IgD-negative memory B cell (primary cell): ENCODE results near the gene LRRC10B. TPM values are rescaled to one million over a fixed set of nuclear protein-coding genes. Genes with fewer than 3 reads are reported as not detected.
A peak's percentile ranks its signal among the peaks of the same experiment; 100 is the strongest.

Experiments
- H3K27ac Mint-ChIP-seq, 3 donors: one replicate each; pipeline ENCODE4 v1.8.0; 2020 to 2022; ENCODE audit warnings: mild to moderate bottlenecking in 3 of 3, mixed read lengths in 3 of 3, moderate library complexity in 1 of 3
- H3K27me3 Mint-ChIP-seq: one replicate; pipeline ENCODE4 v1.8.0; 2021; ENCODE audit warnings: mixed read lengths
- H3K36me3 Mint-ChIP-seq: one replicate; pipeline ENCODE4 v1.8.0; 2020; ENCODE audit warnings: mild to moderate bottlenecking, mixed read lengths
- H3K4me1 Mint-ChIP-seq, 3 donors: one replicate each; pipeline ENCODE4 v1.8.0; 2020 to 2022; ENCODE audit warnings: mixed read lengths in 3 of 3, mild to moderate bottlenecking in 1 of 3
- H3K4me3 Mint-ChIP-seq, 4 donors: one replicate each; pipeline ENCODE4 v1.8.0; 2020 to 2022; ENCODE audit warnings: mild to moderate bottlenecking in 4 of 4, mixed read lengths in 4 of 4, moderate library complexity in 3 of 4
- H3K9me3 Mint-ChIP-seq, 3 donors: one replicate each; pipeline ENCODE4 v1.8.0; 2020 to 2021; ENCODE audit warnings: mixed read lengths in 3 of 3, mild to moderate bottlenecking in 1 of 3
- polyA plus RNA-seq: library from polyadenylated mRNA; unstranded; fragments of 300-500 nt; fragmentation: Illumina TruSeq; gene quantifications from one replicate; pipeline ENCODE4 v1.2.3, GENCODE V29; 2021

Gene LRRC10B
- polyA plus RNA-seq, 1 donor from 2014 or later, result not detected

DNA sequence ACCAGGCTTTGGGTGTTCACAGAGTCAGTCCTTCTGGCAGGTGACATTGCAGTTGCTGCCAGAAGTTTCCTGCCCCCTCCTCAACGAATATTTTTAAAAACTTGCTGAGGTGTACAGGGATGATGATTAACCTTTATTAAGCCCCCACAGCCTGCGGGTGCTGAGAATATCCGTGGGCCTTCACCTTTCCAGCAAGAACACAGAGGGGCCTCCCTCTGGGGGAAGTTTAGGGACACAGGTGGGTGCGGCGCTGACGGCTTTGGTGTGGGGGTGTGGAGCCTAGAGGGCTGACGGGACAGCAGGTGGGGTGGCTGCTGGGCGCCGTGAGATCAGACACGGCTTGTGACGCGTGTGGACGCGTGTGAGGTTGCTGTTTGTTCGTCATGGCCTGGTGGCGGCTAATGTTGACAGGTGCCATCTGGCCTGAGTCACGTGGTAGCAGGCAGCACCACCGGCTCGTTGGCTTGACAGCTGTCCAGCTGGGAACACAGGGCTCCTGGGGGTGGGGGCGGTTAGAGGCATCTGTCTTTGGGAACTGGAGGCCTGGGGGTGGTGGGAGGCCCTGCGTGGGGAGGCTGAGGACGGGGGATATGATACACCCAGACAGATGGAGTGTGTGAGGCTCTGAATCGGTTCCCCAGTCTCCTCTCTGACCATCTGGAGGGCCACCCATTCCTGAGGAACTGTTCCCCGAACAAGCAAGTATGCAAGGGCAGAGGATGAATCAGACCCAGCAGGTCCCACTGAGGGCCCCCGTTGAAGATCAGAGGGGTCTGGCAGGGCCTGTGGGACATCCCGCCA is 12.5 kb upstream of the LRRC10B start:
- peaks cover 2% of the 10 kb centered on the region for H3K27me3 Mint-ChIP-seq
- H3K4me3 Mint-ChIP-seq, result peak overlapping the region in 1 of 4 donors; percentile 41
- H3K9me3 Mint-ChIP-seq, result no peaks in the 10 kb centered on the region
- no peaks in the 10 kb centered on the region for H3K36me3 Mint-ChIP-seq
- no peaks in the 10 kb centered on the region for H3K4me1 Mint-ChIP-seq
- H3K27ac Mint-ChIP-seq, result no peak overlapping the region

DNA sequence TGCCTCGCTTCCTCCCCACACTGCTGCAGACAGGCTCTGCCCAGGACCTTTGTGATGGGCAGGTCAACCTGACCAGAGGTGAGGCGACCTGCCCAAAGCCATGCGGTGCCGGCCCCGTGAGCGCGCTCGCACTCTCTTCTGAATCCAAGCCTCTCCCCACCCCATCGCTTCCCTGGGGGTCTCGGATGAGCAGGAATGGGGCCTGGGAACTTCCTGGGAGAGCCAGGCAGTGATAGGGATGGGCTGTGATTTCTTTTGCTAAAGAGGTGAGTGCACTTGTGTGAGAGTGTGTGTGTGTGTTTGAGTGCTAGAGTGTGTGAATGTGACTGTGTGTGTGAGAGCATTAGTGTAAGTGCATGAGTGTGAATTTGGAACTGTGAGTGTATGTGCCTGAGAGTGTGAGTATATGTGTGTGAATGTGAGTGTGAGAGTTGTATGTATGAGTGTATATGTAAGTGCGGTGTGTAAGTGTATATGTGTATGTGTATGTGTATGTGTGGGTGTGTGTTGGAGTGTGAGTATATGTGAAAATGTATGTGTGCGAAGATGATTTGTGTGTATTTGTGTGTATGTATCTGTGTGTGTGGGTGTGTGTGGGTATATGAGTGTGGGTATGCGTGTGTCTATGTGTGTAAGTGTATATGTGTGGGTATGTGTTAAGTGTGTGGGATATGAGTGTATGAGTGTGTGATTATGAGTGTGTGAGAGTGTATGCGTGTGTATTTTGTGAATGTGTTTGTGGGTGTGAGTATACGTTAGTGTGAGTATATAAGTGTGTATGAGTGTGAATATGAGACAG is 11.7 kb upstream of the LRRC10B start:
- H3K4me1 Mint-ChIP-seq, result no peaks in the 10 kb centered on the region
- H3K4me3 Mint-ChIP-seq, result no peak overlapping the region
- H3K27me3 Mint-ChIP-seq, result peaks cover 2% of the 10 kb centered on the region
- H3K27ac Mint-ChIP-seq, result no peak overlapping the region
- no peaks in the 10 kb centered on the region for H3K9me3 Mint-ChIP-seq
- no peaks in the 10 kb centered on the region for H3K36me3 Mint-ChIP-seq

DNA sequence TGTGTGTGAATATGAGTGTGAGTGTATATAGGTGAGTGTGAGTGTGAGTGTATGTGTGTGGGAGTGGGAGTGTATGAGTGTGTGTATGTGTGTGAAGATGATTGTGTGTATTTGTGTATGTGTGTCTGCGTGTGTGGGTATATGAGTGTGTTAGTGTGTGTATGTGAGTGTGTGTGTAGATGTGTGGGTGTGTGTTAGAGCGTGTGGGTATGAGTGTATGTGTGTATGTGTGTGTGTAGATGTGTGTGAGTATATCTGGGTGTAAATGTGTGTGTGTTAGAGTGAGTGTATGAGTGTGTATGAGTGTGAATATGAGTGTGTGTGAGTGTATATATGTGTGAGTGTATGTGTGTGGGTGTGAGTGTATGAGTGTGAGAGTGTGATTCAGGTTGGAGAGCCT is 11.1 kb upstream of the LRRC10B start:
- Mint-ChIP-seq H3K9me3 (no peaks in the 10 kb centered on the region), H3K36me3 (no peaks in the 10 kb centered on the region), H3K4me3 (no peak overlapping the region), H3K27me3 (peaks cover 2% of the 10 kb centered on the region), H3K27ac (no peak overlapping the region), H3K4me1 (no peaks in the 10 kb centered on the region)

- H3K4me1 Mint-ChIP-seq, result no peaks in the 10 kb centered on the region
- H3K27me3 Mint-ChIP-seq, result peaks cover 2% of the 10 kb centered on the region
- no peak overlapping the region for H3K27ac Mint-ChIP-seq
- H3K9me3 Mint-ChIP-seq, result no peaks in the 10 kb centered on the region
- no peak overlapping the region for H3K4me3 Mint-ChIP-seq
- H3K36me3 Mint-ChIP-seq, result no peaks in the 10 kb centered on the region
These were observed 10.7 kb upstream of the LRRC10B start for GRCh38 chr11:61497876-61498275.

DNA sequence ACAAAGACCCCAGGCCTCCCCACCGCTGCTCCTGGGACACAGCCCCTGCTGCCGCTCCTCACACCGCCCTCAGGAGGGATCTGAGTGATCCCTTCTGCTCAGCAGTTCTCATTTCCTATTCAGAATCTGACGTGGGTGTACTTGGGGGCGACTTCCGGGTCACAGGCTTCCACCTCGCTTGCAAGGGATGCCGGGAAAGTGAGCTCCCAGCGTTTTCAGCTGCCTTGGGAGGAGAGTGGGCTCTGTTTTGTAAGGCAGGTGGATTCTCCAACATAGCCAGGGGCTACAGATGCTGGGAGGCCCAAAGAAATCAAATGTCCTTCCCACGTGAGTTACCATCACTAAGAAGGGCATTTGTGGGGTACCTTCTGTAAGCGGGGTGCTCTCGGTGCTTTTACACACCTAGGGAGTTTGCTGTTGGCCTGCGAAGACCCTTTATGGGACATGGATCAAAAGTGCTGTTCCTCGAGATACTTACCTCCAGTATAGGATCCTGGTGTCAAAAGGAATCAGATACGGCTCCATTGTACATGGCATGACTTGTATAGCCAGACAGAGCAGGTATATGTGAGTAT is 9.7 kb upstream of the LRRC10B start:
- Mint-ChIP-seq H3K9me3 (no peaks in the 10 kb centered on the region), H3K4me1 (no peaks in the 10 kb centered on the region), H3K36me3 (no peaks in the 10 kb centered on the region), H3K4me3 (no peak overlapping the region), H3K27ac (no peak overlapping the region), H3K27me3 (peaks cover 2% of the 10 kb centered on the region)

DNA sequence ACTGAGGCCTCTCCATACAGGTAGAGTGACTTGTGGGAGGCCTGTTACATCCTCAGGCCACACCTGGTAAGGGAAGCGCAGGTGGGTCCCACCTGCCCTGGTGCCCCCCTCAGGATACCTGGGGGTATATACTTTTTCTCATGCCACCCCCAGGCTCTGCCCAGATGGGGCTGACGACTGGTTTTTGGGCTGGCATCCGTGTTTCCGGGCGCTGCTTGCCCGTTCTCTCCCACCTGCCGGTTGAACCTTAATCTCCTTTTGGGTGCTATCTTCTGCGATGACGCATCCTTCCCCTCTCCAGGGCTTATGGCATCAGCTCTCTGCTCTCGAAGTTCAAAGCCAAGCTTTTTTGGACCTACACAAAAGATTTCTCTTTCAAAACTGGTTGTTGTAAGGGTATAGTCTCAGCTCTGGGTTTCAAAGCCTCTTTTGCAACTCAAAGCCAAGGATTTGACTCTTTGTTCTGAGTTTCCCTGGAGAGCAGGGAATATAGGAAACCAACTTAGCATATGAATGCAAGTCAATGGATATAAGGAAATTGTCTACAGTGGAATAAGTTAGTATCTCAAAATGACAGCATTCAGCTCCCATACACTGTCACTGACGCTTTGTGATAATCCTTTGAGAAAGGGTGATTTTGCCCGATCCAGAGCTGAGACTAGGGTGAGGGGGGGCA is 8.6 kb upstream of the LRRC10B start:
- H3K27me3 Mint-ChIP-seq, result peaks cover 2% of the 10 kb centered on the region
- H3K27ac Mint-ChIP-seq, result peak overlapping the region in 1 of 3 donors; percentile 3
- no peaks in the 10 kb centered on the region for H3K4me1 Mint-ChIP-seq
- no peaks in the 10 kb centered on the region for H3K9me3 Mint-ChIP-seq
- H3K4me3 Mint-ChIP-seq, result no peak overlapping the region
- no peaks in the 10 kb centered on the region for H3K36me3 Mint-ChIP-seq

- Mint-ChIP-seq H3K4me1 (no peaks in the 10 kb centered on the region), H3K9me3 (no peaks in the 10 kb centered on the region), H3K36me3 (no peaks in the 10 kb centered on the region), H3K27me3 (peaks cover 12% of the 10 kb centered on the region), H3K4me3 (no peak overlapping the region), H3K27ac (peak overlapping the region in 1 of 3 donors; percentile 53)
These were observed 6.0 kb upstream of the LRRC10B start for GRCh38 chr11:61502522-61502921.

GRCh38 chr11:61503135-61503770 is 5.3 kb upstream of the LRRC10B start:
- Mint-ChIP-seq H3K9me3 (no peaks in the 10 kb centered on the region), H3K27me3 (peaks cover 19% of the 10 kb centered on the region), H3K4me3 (peak overlapping the region in 1 of 4 donors; percentile 17), H3K36me3 (no peaks in the 10 kb centered on the region), H3K27ac (no peak overlapping the region), H3K4me1 (peaks cover 0 to 6% (median 3%) of the 10 kb centered on the region in 3 donors)

DNA sequence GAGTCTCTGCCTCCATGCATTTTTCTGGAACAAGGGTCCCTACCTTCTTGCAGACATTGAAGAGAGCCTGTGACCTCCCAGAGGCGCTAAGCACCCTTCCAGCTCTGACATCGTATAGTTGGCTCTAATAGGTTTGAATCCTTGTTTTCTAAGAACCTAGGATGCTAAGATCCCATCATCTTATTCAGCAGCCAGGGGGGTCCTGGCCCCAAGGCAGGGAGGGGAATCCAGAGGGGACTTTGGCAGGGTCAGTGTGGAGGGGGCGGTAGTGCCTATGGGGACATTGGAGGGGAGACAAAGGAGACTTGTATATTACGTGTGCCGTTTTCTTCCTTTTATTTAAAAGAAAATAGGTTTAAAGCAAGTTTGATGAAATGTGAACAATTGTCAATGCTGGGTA is 3.4 kb upstream of the LRRC10B start:
- H3K4me1 Mint-ChIP-seq, result peaks cover 0 to 6% (median 3%) of the 10 kb centered on the region in 3 donors
- no peak overlapping the region for H3K27ac Mint-ChIP-seq
- no peaks in the 10 kb centered on the region for H3K9me3 Mint-ChIP-seq
- H3K4me3 Mint-ChIP-seq, result no peak overlapping the region
- H3K27me3 Mint-ChIP-seq, result peaks cover 22% of the 10 kb centered on the region
- H3K36me3 Mint-ChIP-seq, result no peaks in the 10 kb centered on the region

GRCh38 chr11:61505640-61506155 is 2.9 kb upstream of the LRRC10B start:
- H3K27ac Mint-ChIP-seq, result no peak overlapping the region
- no peak overlapping the region for H3K4me3 Mint-ChIP-seq
- H3K9me3 Mint-ChIP-seq, result no peaks in the 10 kb centered on the region
- peaks cover 0 to 6% (median 3%) of the 10 kb centered on the region in 3 donors for H3K4me1 Mint-ChIP-seq
- H3K27me3 Mint-ChIP-seq, result peaks cover 27% of the 10 kb centered on the region
- H3K36me3 Mint-ChIP-seq, result no peaks in the 10 kb centered on the region

GRCh38 chr11:61507012-61507768 is 1.4 kb upstream of the LRRC10B start:
- Mint-ChIP-seq H3K27me3 (peaks cover 37% of the 10 kb centered on the region), H3K4me1 (peaks cover 0 to 6% (median 3%) of the 10 kb centered on the region in 3 donors), H3K9me3 (no peaks in the 10 kb centered on the region), H3K4me3 (no peak overlapping the region), H3K27ac (no peak overlapping the region), H3K36me3 (no peaks in the 10 kb centered on the region)

DNA sequence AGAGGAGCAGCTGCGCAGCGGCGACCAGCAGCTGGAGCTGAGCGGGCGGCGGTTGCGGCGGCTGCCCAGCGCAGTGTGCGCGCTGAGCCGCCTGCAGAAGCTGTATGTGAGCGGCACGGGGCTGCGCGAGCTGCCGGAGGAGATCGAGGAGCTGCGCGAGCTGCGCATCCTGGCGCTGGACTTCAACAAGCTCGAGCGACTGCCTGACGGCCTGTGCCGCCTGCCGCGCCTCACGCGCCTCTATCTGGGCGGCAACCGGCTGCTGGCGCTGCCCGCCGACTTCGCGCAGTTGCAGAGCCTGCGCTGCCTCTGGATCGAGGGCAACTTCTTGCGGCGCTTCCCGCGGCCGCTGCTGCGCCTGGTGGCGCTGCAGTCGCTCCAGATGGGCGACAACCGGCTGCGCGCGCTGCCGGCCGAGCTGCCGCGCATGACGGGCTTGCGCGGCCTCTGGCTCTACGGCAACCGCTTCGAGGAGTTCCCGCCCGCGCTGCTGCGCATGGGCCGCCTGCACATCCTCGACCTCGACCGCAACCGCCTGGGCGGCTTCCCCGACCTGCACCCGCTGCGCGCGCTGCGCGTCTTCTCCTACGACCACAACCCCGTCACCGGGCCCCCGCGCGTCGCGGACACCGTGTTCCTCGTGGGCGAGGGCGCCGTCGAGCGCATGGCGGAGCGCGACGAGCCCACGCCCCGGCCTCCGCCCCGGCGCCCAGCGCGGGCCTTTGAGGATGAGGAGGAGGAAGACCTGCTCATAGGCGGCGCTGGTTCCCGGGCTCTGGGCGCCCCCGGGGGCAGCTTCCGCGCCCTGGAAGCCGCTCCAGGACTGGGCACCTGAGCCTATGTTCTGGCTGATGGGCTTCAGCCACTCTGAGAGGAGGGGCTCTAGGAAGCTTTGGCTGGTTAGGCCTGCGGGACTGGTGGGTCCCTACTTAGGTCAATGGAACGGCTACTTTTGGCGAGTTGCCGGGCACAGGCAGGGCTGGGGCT is 787 bp downstream of the LRRC10B start:
- H3K27me3 Mint-ChIP-seq, result peaks cover 44% of the 10 kb centered on the region
- no peaks in the 10 kb centered on the region for H3K9me3 Mint-ChIP-seq
- H3K27ac Mint-ChIP-seq, result no peak overlapping the region
- peaks cover 0 to 6% (median 3%) of the 10 kb centered on the region in 3 donors for H3K4me1 Mint-ChIP-seq
- H3K36me3 Mint-ChIP-seq, result no peaks in the 10 kb centered on the region
- H3K4me3 Mint-ChIP-seq, result peak overlapping the region in 2 of 4 donors; percentile 46 to 78
